GM21367 (cell line): ENCODE data around the gene NFIA.

ENCODE experiments used
- ATAC-seq: cut with Tn5 transposase; IDR thresholded peaks from one replicate; pipeline ENCODE4 v1.9.1; 2021; ENCODE audit not compliant: unreplicated experiment

Gene NFIA

DNA sequence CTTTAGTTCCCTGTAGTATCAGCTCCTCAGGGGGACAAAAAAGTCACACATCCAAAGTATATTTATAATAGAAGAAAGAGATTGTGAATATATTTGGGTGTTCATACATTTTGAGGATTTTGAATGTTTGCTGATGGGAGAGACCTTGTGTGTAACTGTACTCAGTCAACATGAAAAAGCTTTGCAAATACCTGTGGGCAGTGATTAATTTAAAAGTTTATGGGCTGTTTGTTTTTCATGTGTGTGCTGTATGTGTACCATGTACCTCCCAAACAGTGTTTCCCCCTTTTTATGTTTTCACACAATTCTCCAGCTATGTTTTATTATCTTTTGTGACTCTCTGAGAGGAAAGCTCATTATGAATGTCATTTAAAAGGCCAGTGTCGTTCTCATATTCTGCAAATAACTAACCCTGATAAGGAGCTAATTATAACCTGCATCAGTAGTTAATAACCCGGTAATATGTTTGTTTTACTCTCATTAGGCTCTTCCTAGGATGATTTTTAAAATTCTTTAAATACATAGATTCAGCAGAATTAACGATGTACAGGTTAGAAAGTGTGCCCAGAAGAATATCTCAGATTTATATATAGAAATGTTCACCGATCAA, 271.5 kb downstream of the NFIA start:
- no peak for ATAC-seq

GRCh38 chr1:61356016-61356415, 273.7 kb downstream of the NFIA start:
- no peak for ATAC-seq

DNA sequence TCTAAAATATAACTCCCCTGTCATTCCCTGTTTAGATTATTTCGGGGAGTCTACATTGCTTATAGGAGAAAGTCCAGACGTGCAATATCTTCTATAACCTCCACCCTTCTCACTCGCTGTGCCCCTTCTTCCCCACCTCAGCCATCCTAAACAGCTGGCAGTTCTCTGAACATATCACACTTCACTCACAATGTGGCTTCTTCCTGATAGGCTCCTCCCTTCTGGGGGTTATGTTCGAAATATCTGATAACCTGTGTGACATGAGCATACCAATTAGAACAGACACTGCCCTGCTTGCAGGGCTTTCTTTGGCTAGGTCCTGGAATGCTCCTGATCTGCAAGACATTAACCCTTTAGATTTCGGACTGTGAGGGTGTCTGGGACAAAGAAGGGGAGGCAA, 274.6 kb downstream of the NFIA start:
- no peak for ATAC-seq

DNA sequence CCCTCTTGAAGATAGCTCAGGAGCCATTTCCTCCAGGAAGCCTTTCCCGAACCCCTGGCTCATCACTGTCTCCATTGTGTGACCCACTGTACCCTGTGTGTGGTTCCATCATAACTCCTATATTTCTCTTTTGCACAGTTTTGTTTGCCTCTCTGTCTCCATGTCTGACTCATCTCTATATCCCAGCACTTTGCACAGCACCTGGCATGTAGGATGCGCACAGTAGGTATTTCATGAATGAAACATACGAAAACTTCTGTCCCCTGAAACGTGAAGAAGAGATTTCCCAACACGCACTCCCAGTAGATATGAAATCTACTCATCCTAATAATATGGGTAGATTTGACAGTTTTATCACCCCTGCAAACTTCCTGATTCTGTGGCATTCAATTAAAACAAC, 275.2 kb downstream of the NFIA start:
- ATAC-seq, result no peak

DNA sequence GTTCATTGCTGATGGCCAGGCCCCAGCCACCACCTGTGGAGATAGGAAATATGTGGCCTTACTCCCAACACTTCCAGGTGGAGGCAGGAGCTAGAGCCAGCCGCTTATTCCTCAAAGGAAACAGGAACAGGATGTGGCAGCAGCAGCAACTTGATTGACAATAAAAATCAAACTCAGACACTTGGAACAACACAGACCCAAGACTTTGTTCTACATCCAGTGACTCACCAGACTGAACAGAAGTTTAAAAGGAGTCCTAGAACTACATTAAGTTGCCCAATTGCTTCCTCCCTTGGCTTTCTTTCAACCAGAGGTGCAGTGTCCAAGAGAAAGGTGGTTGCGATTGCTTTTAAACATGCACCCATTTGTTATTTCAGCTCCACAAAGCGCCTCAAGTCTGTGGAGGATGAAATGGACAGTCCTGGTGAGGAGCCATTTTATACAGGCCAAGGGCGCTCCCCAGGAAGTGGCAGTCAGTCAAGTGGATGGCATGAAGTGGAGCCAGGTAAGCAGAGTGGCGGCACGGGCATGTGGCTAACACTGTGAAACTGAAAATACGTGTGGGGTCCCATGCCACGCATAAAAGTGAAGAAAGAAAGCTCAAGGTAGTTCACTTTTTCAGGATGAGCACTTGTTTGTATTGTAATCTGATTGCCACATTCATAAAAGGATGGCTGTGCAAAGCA, 276.6 kb downstream of the NFIA start:
- ATAC-seq, result no peak

- ATAC-seq, result no peak
These were observed 279.6 kb downstream of the NFIA start for GRCh38 chr1:61361931-61362330.

- no peak for ATAC-seq
These were observed 280.0 kb downstream of the NFIA start for GRCh38 chr1:61362351-61362750.

DNA sequence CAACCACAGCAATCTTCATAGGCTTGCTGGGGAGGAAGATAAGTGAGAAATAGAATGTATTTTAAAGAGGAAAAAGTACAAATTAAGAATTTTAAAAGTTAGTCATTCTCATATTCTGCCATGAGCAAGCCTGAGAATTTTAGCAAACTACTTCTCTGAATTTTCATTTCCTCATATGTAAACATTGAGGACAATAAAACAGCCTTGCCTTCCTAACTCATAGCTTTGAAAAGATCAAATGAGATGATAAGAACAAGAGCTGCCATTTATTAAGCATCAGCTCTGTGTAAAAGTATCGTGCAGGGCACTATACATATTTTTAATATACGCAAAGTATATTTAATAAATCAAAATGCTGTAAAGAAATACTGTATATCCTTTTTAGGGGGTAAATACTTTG, 286.0 kb downstream of the NFIA start:
- no peak for ATAC-seq

DNA sequence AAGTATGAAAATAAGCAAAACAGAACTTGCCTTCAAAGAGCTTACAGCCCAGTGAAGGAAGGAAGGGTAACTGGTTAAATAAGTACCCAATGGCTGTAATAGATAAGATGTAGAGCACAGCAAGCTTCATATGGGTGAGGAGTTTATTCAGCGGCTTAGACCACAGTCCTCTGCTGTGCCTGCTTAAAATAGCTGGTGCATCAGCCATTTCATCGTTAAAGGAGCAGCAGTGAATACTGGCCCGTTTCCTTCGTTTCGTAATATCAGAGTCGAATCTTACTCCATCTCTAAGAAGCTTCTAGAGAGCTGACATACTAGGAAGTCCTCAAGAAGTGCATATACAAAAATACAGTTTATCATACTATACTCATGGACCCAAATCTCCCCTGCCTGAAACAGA, 286.5 kb downstream of the NFIA start:
- no peak for ATAC-seq

GRCh38 chr1:61370177-61370912, 288.0 kb downstream of the NFIA start:
- no peak for ATAC-seq

- ATAC-seq, result no peak
These were observed 288.5 kb downstream of the NFIA start for GRCh38 chr1:61370913-61371279.

DNA sequence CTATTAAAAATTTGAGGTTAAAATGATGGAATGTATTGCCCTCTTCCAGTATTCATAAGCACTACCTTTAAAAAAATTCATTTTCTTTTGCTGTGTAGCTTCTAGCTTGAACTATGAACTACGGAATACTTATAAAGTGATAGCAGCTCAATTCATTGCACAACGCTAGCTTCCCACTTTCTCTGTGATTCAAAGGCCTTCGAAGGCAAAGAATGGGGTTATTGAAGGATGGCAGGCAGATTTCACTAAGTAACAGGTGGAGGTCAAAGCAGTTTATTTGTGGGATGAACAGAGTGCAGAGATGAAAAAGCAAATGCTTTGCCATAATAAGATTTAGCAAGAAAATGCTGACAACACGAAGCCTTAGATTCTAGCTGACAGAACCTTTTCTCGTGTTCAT, 290.6 kb downstream of the NFIA start:
- no peak for ATAC-seq

- ATAC-seq, result no peak
These were observed 291.8 kb downstream of the NFIA start for GRCh38 chr1:61374156-61374555.

- ATAC-seq, result no peak
These were observed 292.9 kb downstream of the NFIA start for GRCh38 chr1:61375082-61375880.

DNA sequence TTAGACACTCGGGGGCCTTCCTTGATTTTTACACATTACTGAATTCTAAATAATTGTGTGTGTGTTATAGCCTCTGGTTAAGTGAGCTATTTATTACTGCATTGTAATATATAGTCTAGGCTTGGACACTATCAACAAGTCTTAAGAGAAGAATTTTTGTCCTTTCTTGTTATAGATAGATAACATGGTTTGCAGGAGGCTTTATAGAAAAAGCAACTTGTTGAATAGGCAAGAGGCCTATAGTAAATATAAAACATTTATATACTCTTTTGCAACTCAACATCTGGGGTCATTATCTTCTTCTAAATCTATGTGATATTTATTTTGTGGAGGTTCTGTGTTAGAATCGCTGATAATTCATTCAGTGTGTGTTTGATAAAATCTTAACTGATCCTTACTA, 293.8 kb downstream of the NFIA start:
- ATAC-seq, result no peak

- no peak for ATAC-seq
These were observed 295.0 kb downstream of the NFIA start for GRCh38 chr1:61377242-61377958.

- ATAC-seq, result no peak
These were observed 296.3 kb downstream of the NFIA start for GRCh38 chr1:61378494-61379180.

GRCh38 chr1:61379693-61380092, 297.3 kb downstream of the NFIA start:
- no peak for ATAC-seq

GRCh38 chr1:61380561-61380960, 298.2 kb downstream of the NFIA start:
- ATAC-seq, result no peak

DNA sequence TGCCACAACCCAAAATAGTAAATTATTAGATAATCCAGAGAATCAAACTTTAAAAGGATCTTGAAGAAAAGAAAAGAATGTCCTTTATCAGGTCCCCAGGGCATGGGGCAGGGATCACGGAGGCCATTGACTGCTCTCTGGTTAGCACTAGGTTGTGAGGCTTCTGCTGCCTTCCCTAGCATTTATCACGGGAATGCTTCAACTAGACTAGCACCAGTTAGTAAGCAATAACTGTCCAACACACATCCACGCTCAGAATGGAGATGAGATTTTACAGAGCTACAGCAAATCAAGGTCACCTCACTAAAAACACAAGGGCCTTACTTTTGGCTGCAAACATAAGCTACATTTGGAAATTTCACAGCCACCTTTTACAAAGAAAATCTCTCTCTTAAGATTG, 304.0 kb downstream of the NFIA start:
- ATAC-seq, result no peak
